Keratinocyte (primary cell): Measurements from ENCODE around the gene CENATAC.

Experiments
- EZH2 ChIP-seq: IDR thresholded peaks from one replicate; pipeline ENCODE4 v1.6.1; 2012; ENCODE audit warnings: inconsistent platforms, mild to moderate bottlenecking, low read length, moderate library complexity
- TF ChIP-seq, protein P1 (sequence below), 3 experiments: IDR thresholded peaks in 1 of 3; conservative IDR thresholded peaks in 1 of 3; optimal IDR thresholded peaks in 1 of 3; 2 replicates in 2 of 3; 3 replicates in 1 of 3; pipeline versions ENCODE3 to v1.5.1; 2011; ENCODE audit warnings: low read length in 3 of 3, mild to moderate bottlenecking in 3 of 3, moderate library complexity in 2 of 3, control low read depth in 1 of 3, inconsistent platforms in 1 of 3; ENCODE audit not compliant: insufficient read depth in 2 of 3; ENCODE audit errors: extremely low read depth in 1 of 3

DNA sequence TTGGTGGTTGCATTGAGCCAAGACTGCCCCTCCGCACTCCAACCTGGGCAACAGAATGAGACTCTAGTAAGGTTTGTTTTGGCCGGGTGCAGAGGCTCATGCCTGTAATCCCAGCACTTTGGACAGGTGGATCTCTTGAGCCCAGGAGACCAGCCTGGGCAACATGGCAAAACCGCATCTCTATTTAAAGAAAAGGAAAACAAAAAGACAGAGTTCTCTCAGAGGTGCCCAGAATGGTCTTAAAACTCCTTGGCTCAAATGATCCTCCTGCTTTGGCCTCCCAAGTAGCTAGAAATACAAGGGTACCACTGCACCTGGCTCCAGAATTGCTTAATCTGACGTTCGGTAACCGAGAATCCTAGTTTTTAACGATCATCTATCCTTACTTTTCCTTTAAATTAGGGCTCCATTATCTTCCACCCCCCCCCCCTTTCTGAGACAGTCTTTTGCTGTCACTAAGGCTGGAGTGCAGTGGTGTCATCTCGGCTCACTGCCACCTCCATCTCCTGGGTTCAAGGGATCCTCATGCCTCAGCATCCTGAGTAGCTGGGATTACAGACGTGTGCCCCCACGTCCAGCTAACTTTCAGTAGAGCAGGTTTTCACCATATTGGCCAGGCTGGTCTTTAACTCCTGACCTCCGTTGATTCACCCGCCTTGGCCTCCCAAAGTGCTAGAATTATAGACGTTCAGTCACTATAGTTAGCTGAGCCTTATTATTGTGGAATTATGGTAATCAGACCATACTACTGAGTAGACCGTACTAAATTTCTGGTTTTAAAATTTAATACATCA, 18.5 kb downstream of the CENATAC start:
- TF ChIP-seq, protein P1, sequence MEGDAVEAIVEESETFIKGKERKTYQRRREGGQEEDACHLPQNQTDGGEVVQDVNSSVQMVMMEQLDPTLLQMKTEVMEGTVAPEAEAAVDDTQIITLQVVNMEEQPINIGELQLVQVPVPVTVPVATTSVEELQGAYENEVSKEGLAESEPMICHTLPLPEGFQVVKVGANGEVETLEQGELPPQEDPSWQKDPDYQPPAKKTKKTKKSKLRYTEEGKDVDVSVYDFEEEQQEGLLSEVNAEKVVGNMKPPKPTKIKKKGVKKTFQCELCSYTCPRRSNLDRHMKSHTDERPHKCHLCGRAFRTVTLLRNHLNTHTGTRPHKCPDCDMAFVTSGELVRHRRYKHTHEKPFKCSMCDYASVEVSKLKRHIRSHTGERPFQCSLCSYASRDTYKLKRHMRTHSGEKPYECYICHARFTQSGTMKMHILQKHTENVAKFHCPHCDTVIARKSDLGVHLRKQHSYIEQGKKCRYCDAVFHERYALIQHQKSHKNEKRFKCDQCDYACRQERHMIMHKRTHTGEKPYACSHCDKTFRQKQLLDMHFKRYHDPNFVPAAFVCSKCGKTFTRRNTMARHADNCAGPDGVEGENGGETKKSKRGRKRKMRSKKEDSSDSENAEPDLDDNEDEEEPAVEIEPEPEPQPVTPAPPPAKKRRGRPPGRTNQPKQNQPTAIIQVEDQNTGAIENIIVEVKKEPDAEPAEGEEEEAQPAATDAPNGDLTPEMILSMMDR (optimal IDR thresholded peaks at IDR 0.05 in 1 of 3, IDR thresholded peaks at IDR 0.05 in 1 of 3, conservative IDR thresholded peaks at IDR 0.05 in 1 of 3; ENCODE audit: extremely low read depth in 1 of 3, insufficient read depth in 2 of 3, low read length in 3 of 3) = no peak
- no peak for TF ChIP-seq EZH2
